Neural cell (in vitro differentiated cells): ENCODE measurements around the gene CEP57. TPM values are rescaled to one million over a fixed set of nuclear protein-coding genes. Genes with fewer than 3 reads are reported as not detected.

ENCODE experiments used
- H2AFZ ChIP-seq: fragments of 200-600, 300-800 bp; sonication (generic), shearing (Covaris generic); 2 replicates; pipeline ENCODE4 v1.6.0; 2014; ENCODE audit warnings: low read depth, mild to moderate bottlenecking, antibody characterized with exemption, low read length, moderate library complexity
- H3F3A ChIP-seq: fragments of 200-600 bp; shearing (Covaris generic); 2 replicates; pipeline ENCODE4 v1.6.1; 2016; ENCODE audit warnings: mild to moderate bottlenecking, moderate library complexity, mixed read lengths, antibody characterized with exemption, low read length; ENCODE audit not compliant: insufficient read depth, poor library complexity, severe bottlenecking
- H3K27ac ChIP-seq: fragments of 200-600, 300-800 bp; sonication (generic), shearing (Covaris generic); 2 replicates; pipeline ENCODE4 v1.5.1; 2014; ENCODE audit warnings: mild to moderate bottlenecking, low read length, moderate library complexity
- H3K27me3 ChIP-seq: fragments of 300-800, 200-600 bp; sonication (generic), shearing (Covaris generic); 2 replicates; pipeline ENCODE4 v1.6.0; 2014; ENCODE audit warnings: mild to moderate bottlenecking, low read depth, low read length, moderate library complexity; ENCODE audit not compliant: insufficient read depth
- H3K36me3 ChIP-seq: fragments of 300-800, 200-600 bp; sonication (generic), shearing (Covaris generic); 2 replicates; pipeline ENCODE4 v1.5.1; 2014; ENCODE audit warnings: mild to moderate bottlenecking, antibody characterized with exemption, low read length, moderate library complexity; ENCODE audit not compliant: insufficient read depth
- H3K4me2 ChIP-seq: fragments of 300-800, 200-600 bp; sonication (generic), shearing (Covaris generic); 2 replicates; pipeline ENCODE4 v1.6.0; 2014; ENCODE audit warnings: mild to moderate bottlenecking, low read length
- H3K4me3 ChIP-seq: fragments of 300-800, 200-600 bp; sonication (generic), shearing (Covaris generic); 2 replicates; pipeline ENCODE4 v1.5.1; 2014; ENCODE audit warnings: mild to moderate bottlenecking, low read length, moderate library complexity
- H3K79me2 ChIP-seq: fragments of 200-600 bp; shearing (Covaris generic); replicated peaks from 2 replicates; pipeline ENCODE4 v1.6.0; 2014; ENCODE audit warnings: mild to moderate bottlenecking, low read length, moderate library complexity; ENCODE audit not compliant: insufficient read depth
- H3K9ac ChIP-seq: fragments of 300-800, 200-600 bp; sonication (generic), shearing (Covaris generic); 2 replicates; pipeline ENCODE4 v1.6.1; 2016; ENCODE audit warnings: mild to moderate bottlenecking, low read length, mixed read lengths
- H3K9me2 ChIP-seq: fragments of 200-600 bp; shearing (Covaris generic); 2 replicates; pipeline ENCODE4 v1.6.1; 2016; ENCODE audit warnings: mild to moderate bottlenecking, low read length, mixed read lengths; ENCODE audit not compliant: insufficient read depth
- H3K9me3 ChIP-seq: fragments of 200-600, 300-800 bp; sonication (generic), shearing (Covaris generic); 2 replicates; pipeline ENCODE4 v1.6.1; 2016; ENCODE audit warnings: mild to moderate bottlenecking, mixed run types, low read length, moderate library complexity, mixed read lengths
- H4K20me1 ChIP-seq: fragments of 200-600 bp; shearing (Covaris generic); 2 replicates; pipeline ENCODE4 v1.6.1; 2016; ENCODE audit warnings: mild to moderate bottlenecking, mixed run types; ENCODE audit not compliant: insufficient read depth
- EP300 ChIP-seq: fragments of 450-650 bp; conservative IDR thresholded peaks from 2 replicates; pipeline ENCODE4 v1.6.1; 2014; ENCODE audit warnings: antibody characterized with exemption, mild to moderate bottlenecking, moderate library complexity; ENCODE audit not compliant: poor library complexity, severe bottlenecking
- EZH2 ChIP-seq: fragments of 200-600, 300-800 bp; shearing (Covaris generic), sonication (generic); IDR thresholded peaks from 2 replicates; pipeline ENCODE4 v1.6.1; 2014; ENCODE audit warnings: antibody characterized with exemption, low read length, borderline replicate concordance, mild to moderate bottlenecking; ENCODE audit not compliant: insufficient read depth, poor library complexity, severe bottlenecking
- MXI1 ChIP-seq: fragments of 450-650 bp; conservative IDR thresholded peaks from 2 replicates; pipeline ENCODE4 v1.6.1; 2014; ENCODE audit warnings: antibody characterized with exemption, mild to moderate bottlenecking; ENCODE audit not compliant: poor library complexity, severe bottlenecking
- POLR2AphosphoS5 ChIP-seq: IDR thresholded peaks from 2 replicates; pipeline ENCODE4 v1.6.1; 2012
- RAD21 ChIP-seq: fragments of 450-650 bp; conservative IDR thresholded peaks from 2 replicates; pipeline ENCODE4 v1.6.1; 2014; ENCODE audit warnings: antibody characterized with exemption, mild to moderate bottlenecking, moderate library complexity
- REST ChIP-seq: IDR thresholded peaks from 2 replicates; pipeline ENCODE4 v1.6.1; 2012; ENCODE audit warnings: borderline replicate concordance
- SMC3 ChIP-seq: fragments of 450-650 bp; conservative IDR thresholded peaks from 2 replicates; pipeline ENCODE4 v1.6.1; 2014; ENCODE audit warnings: antibody characterized with exemption, mild to moderate bottlenecking, moderate library complexity; ENCODE audit not compliant: poor library complexity
- TAF1 ChIP-seq: IDR thresholded peaks from 2 replicates; pipeline ENCODE4 v1.6.1; 2012; ENCODE audit warnings: low read depth
- polyA plus RNA-seq: library from polyadenylated mRNA; depleted of rRNA; stranded (reverse); fragments of >200 nt; gene quantifications from 2 replicates; pipeline ENCODE4 v1.2.3, GENCODE V29; 2014
- TF ChIP-seq, protein P1 (sequence below): fragments of 450-650 bp; IDR thresholded peaks from 2 replicates; pipeline ENCODE4 v1.5.1; 2014; ENCODE audit warnings: antibody characterized with exemption, mild to moderate bottlenecking, moderate library complexity; ENCODE audit not compliant: poor library complexity, severe bottlenecking

CEP57 gene
- polyA plus RNA-seq, 1 donor from 2014 or later = 184 TPM

DNA sequence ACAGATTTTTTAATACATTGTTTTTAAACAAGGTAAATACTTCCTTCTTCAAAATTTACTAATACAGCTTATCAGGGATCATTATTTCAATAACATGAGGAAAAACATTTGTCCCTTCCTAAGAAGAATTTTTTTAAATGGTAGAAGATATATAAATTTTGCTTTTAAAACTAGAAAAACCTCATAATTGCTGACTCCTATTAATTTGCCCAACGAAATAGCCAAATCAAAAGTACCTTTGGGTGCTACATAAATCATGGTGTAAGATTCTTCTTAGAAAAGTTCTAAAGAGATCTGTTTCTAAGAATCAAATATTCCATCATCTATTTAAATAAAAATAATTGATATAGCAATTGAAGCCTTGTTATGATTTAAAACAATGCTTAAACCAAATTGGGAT lies 54.9 kb downstream of the CEP57 start:
- Histone ChIP-seq H3K9ac (no peak overlapping the region), H3F3A (no peaks in the 10 kb centered on the region), H4K20me1 (no peaks in the 10 kb centered on the region), H2AFZ (no peak overlapping the region), H3K36me3 (peaks cover 7% of the 10 kb centered on the region), H3K9me2 (no peaks in the 10 kb centered on the region), H3K4me2 (no peak overlapping the region), H3K27ac (no peak overlapping the region), H3K27me3 (no peaks in the 10 kb centered on the region), H3K79me2 (no peaks in the 10 kb centered on the region), H3K9me3 (no peaks in the 10 kb centered on the region), H3K4me3 (no peak overlapping the region)
- TF ChIP-seq, protein P1, sequence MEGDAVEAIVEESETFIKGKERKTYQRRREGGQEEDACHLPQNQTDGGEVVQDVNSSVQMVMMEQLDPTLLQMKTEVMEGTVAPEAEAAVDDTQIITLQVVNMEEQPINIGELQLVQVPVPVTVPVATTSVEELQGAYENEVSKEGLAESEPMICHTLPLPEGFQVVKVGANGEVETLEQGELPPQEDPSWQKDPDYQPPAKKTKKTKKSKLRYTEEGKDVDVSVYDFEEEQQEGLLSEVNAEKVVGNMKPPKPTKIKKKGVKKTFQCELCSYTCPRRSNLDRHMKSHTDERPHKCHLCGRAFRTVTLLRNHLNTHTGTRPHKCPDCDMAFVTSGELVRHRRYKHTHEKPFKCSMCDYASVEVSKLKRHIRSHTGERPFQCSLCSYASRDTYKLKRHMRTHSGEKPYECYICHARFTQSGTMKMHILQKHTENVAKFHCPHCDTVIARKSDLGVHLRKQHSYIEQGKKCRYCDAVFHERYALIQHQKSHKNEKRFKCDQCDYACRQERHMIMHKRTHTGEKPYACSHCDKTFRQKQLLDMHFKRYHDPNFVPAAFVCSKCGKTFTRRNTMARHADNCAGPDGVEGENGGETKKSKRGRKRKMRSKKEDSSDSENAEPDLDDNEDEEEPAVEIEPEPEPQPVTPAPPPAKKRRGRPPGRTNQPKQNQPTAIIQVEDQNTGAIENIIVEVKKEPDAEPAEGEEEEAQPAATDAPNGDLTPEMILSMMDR = no peak
- TF ChIP-seq SMC3 (no peak), POLR2AphosphoS5 (no peak), TAF1 (no peak), MXI1 (no peak)

DNA sequence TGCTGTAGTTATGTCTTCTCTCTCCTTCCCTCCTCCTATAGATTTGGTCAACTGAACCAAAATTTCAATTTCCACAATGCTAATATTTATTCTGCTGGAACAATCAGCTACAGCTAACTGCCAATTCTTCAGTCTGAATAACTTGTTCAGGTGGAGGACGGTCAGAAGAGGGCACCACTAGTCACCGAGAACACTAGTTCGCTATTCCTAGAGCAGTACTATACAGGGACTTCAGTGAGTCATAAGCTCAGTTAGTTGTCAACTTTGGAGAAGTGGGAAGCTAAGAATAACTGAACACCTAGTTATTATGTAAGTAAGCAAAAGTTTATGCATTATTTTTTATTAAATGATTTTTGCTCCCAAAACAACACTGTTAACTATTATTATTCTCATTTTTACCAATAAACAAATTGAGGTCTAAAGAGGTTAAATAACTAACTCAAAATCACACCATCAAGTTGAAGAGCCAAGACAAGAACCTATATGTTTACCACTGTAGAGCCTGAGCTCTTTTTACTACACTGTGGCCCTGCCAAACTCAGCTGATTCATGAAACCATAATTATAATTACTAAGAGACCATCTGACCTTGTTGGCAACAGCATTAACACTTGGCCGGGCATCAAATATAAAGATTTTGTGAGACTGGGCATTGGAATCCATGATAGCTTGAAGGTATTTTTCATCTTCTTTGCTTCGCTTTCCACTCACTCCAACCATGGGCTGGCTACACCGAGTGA lies 59.0 kb downstream of the CEP57 start:
- Histone ChIP-seq H3K9me3 (no peaks in the 10 kb centered on the region), H3K9ac (no peak overlapping the region), H3K4me2 (no peak overlapping the region), H3K36me3 (peaks cover 7% of the 10 kb centered on the region), H3F3A (no peaks in the 10 kb centered on the region), H3K27ac (no peak overlapping the region), H3K79me2 (no peaks in the 10 kb centered on the region), H3K4me3 (no peak overlapping the region), H3K9me2 (no peaks in the 10 kb centered on the region), H3K27me3 (no peaks in the 10 kb centered on the region), H4K20me1 (no peaks in the 10 kb centered on the region), H2AFZ (no peak overlapping the region)
- TF ChIP-seq EZH2 (no peak), POLR2AphosphoS5 (no peak), TAF1 (no peak), MXI1 (no peak), REST (no peak), EP300 (no peak), SMC3 (peak; percentile 74), RAD21 (peak; percentile 69)
- TF ChIP-seq, protein P1 = peak; percentile 67
